Upper lobe of left lung (tissue), 6 donors: ENCODE results near the gene TNFAIP2. TPM values are rescaled to one million over a fixed set of nuclear protein-coding genes. Genes with fewer than 3 reads are reported as not detected.

Experiments
- ATAC-seq, 2 donors: fragments of 200-7000 bp; cut with Tn5 transposase; one replicate each; pipeline ENCODE4 v1.9.1; 2022; ENCODE audit warnings: mild to moderate bottlenecking in 2 of 2, moderate library complexity in 2 of 2; ENCODE audit not compliant: low FRiP score in 2 of 2
- DNase-seq, 2 donors: peaks; one replicate each; pipeline ENCODE4 v3.0.0-alpha.2; 2019 to 2020
- H3K27ac ChIP-seq, 4 donors: fragments of 200-600 bp; sonication (generic); one replicate each; pipeline ENCODE4 v1.5.1; 2016 to 2019
- H3K27me3 ChIP-seq, 4 donors: fragments of 200-600 bp; sonication (generic); one replicate each; pipeline ENCODE4 v1.5.1; 2017 to 2019
- H3K36me3 ChIP-seq, 4 donors: fragments of 200-600 bp; sonication (generic); one replicate each; pipeline ENCODE4 v1.5.1; 2016 to 2019
- H3K4me1 ChIP-seq, 4 donors: fragments of 200-600 bp; sonication (generic); one replicate each; pipeline ENCODE4 v1.5.1; 2018 to 2019
- H3K4me3 ChIP-seq, 4 donors: fragments of 200-600 bp; sonication (generic); one replicate each; pipeline ENCODE4 v1.5.1; 2017 to 2019; ENCODE audit warnings: mild to moderate bottlenecking in 2 of 4, moderate library complexity in 1 of 4
- H3K9me3 ChIP-seq, 4 donors: fragments of 200-600 bp; sonication (generic); one replicate each; pipeline ENCODE4 v1.5.1; 2018 to 2019
- CTCF ChIP-seq, 6 experiments: fragments of 450-650 bp in 4 of 6; fragments of 200-600 bp in 2 of 6; sonication (generic) in 2 of 6; IDR thresholded peaks; one replicate each; pipeline ENCODE4 v1.5.1; 2016 to 2019; ENCODE audit warnings: antibody characterized with exemption in 6 of 6
- EP300 ChIP-seq, 4 donors: sonication (generic); formaldehyde crosslinking; IDR thresholded peaks; one replicate each; pipeline ENCODE4 v1.5.1; 2017; ENCODE audit warnings: antibody characterized with exemption in 4 of 4, control low read depth in 2 of 4
- POLR2A ChIP-seq, 4 donors: fragments of 450-650 bp; IDR thresholded peaks; one replicate each; pipeline ENCODE4 v1.5.1; 2016 to 2017; ENCODE audit warnings: antibody characterized with exemption in 4 of 4, mild to moderate bottlenecking in 2 of 4
- POLR2AphosphoS5 ChIP-seq, 2 donors: sonication (generic); formaldehyde crosslinking; IDR thresholded peaks; one replicate each; pipeline ENCODE4 v1.5.1; 2017; ENCODE audit warnings: antibody characterized with exemption in 2 of 2
- WGBS, 2 donors: methylation state at CpG; one replicate each; pipeline ENCODE4 v1.1.5; 2017 to 2018; 5-methylcytosine and 5-hydroxymethylcytosine counted together
- total RNA-seq, 6 donors: library from RNA; depleted of rRNA in 4 of 6; stranded (reverse); fragments of >200 nt in 4 of 6; gene quantifications; one replicate each; pipeline versions ENCODE4 v1.1.0 to v1.2.1, GENCODE V29; 2016 to 2021
- donor health status: DM: no; HTN: no; CAD: no; lungs with moderate emphysema.
- donor health status: DM: no; HTN: yes; CAD: no; lungs with severe emphysema.

Gene TNFAIP2
- total RNA-seq, 6 donors from 2014 or later: 51.2 to 542 (median 229) TPM

- peaks cover 11 to 54% (median 35%) of the 10 kb centered on the region in 4 donors for H3K4me1 ChIP-seq
- H3K36me3 ChIP-seq: peaks cover 0 to 50% (median 40%) of the 10 kb centered on the region in 4 donors
- DNase-seq: peak in 1 of 2 donors; percentile 64
- no peaks in the 10 kb centered on the region for H3K27me3 ChIP-seq
- ATAC-seq: no peak
- WGBS, 2 donors: 90 to 97% methylated on average over 11 to 26 of the region's 26 CpGs
- TF ChIP-seq EP300 (IDR thresholded peaks at IDR 0.05) (no peak), POLR2AphosphoS5 (IDR thresholded peaks at IDR 0.05) (no peak), POLR2A (IDR thresholded peaks at IDR 0.05) (no peak), CTCF (IDR thresholded peaks at IDR 0.05) (no peak)
- H3K9me3 ChIP-seq: no peaks in the 10 kb centered on the region
- no peak overlapping the region for H3K4me3 ChIP-seq
- peak overlapping the region in 1 of 4 donors; percentile 61 for H3K27ac ChIP-seq
Measured at GRCh38 chr14:103130017-103130764, 6.9 kb downstream of the TNFAIP2 start.

- Histone ChIP-seq H3K4me1 (peaks cover 10 to 46% (median 31%) of the 10 kb centered on the region in 4 donors), H3K9me3 (no peaks in the 10 kb centered on the region), H3K27me3 (no peaks in the 10 kb centered on the region), H3K36me3 (peaks cover 0 to 58% (median 48%) of the 10 kb centered on the region in 4 donors), H3K4me3 (no peak overlapping the region), H3K27ac (peak overlapping the region in 1 of 4 donors; percentile 61)
- ATAC-seq (no peak), DNase-seq (no peak)
- 56 to 72% methylated on average over 5 to 8 of the region's 8 CpGs for WGBS, 2 donors
- TF ChIP-seq POLR2AphosphoS5 (IDR thresholded peaks at IDR 0.05): no peak
- TF ChIP-seq CTCF (IDR thresholded peaks at IDR 0.05): no peak
- no peak for TF ChIP-seq EP300 (IDR thresholded peaks at IDR 0.05)
- no peak for TF ChIP-seq POLR2A (IDR thresholded peaks at IDR 0.05)
Measured at GRCh38 chr14:103130965-103131364, 7.7 kb downstream of the TNFAIP2 start.

- Histone ChIP-seq H3K36me3 (peaks cover 0 to 64% (median 50%) of the 10 kb centered on the region in 4 donors), H3K4me3 (no peak overlapping the region), H3K4me1 (peaks cover 7 to 40% (median 25%) of the 10 kb centered on the region in 4 donors), H3K27ac (peak overlapping the region in 1 of 4 donors; percentile 61), H3K9me3 (no peaks in the 10 kb centered on the region), H3K27me3 (no peaks in the 10 kb centered on the region)
- WGBS, 2 donors: 88 to 95% methylated on average over 3 to 9 of the region's 9 CpGs
- TF ChIP-seq POLR2AphosphoS5 (IDR thresholded peaks at IDR 0.05): no peak
- no peak for TF ChIP-seq CTCF (IDR thresholded peaks at IDR 0.05)
- TF ChIP-seq EP300 (IDR thresholded peaks at IDR 0.05): no peak
- no peak for TF ChIP-seq POLR2A (IDR thresholded peaks at IDR 0.05)
- ATAC-seq: no peak
- no peak for DNase-seq
Measured at GRCh38 chr14:103131580-103131979, 8.3 kb downstream of the TNFAIP2 start.

- WGBS, 2 donors: 75 to 81% methylated on average over 31 to 35 of the region's 39 CpGs
- peaks cover under 1 to 32% (median 21%) of the 10 kb centered on the region in 4 donors for H3K4me1 ChIP-seq
- TF ChIP-seq POLR2AphosphoS5 (IDR thresholded peaks at IDR 0.05) (no peak), EP300 (IDR thresholded peaks at IDR 0.05) (no peak), POLR2A (IDR thresholded peaks at IDR 0.05) (no peak), CTCF (IDR thresholded peaks at IDR 0.05) (no peak)
- no peaks in the 10 kb centered on the region for H3K27me3 ChIP-seq
- no peak for DNase-seq
- no peaks in the 10 kb centered on the region for H3K9me3 ChIP-seq
- no peak for ATAC-seq
- H3K27ac ChIP-seq: peak overlapping the region in 2 of 4 donors; percentile 3 to 61
- H3K4me3 ChIP-seq: no peak overlapping the region
- peaks cover 0 to 66% (median 50%) of the 10 kb centered on the region in 4 donors for H3K36me3 ChIP-seq
Measured at GRCh38 chr14:103132381-103133209, 9.3 kb downstream of the TNFAIP2 start.
